Left lung (tissue), 10 donors: ENCODE measurements around the gene PDLIM7. TPM values are rescaled to one million over a fixed set of nuclear protein-coding genes. Genes with fewer than 3 reads are reported as not detected.

ENCODE experiments used
- ATAC-seq: fragments of 200-7000 bp; cut with Tn5 transposase; one replicate; pipeline ENCODE4 v1.9.1; 2020; ENCODE audit warnings: moderate library complexity
- DNase-seq, 4 donors: peaks; one replicate each; pipeline ENCODE4 v3.0.0-alpha.2; 2013 to 2020
- H3K27ac ChIP-seq, 2 donors: fragments of 200-600 bp; sonication (generic) in 1 of 2; one replicate each; pipeline versions ENCODE4 v1.5.0 to v1.8.0; 2020 to 2021
- H3K27me3 ChIP-seq, 2 donors: fragments of 200-600 bp; sonication (generic) in 1 of 2; one replicate each; pipeline versions ENCODE4 v1.5.0 to v1.8.0; 2020 to 2021
- H3K36me3 ChIP-seq, 2 donors: fragments of 200-600 bp; sonication (generic) in 1 of 2; one replicate each; pipeline versions ENCODE4 v1.5.0 to v1.8.0; 2020 to 2021
- H3K4me1 ChIP-seq, 2 donors: fragments of 200-600 bp; one replicate each; pipeline ENCODE4 v1.8.0; 2021
- H3K4me3 ChIP-seq, 2 donors: fragments of 200-600 bp; sonication (generic) in 1 of 2; one replicate each; pipeline versions ENCODE4 v1.5.0 to v1.8.0; 2020 to 2021; ENCODE audit warnings: mild to moderate bottlenecking in 1 of 2
- H3K9me3 ChIP-seq, 2 donors: fragments of 200-600 bp; sonication (generic) in 1 of 2; one replicate each; pipeline versions ENCODE4 v1.5.0 to v1.8.0; 2020 to 2021
- intact Hi-C, 2 donors: fragments of 100-400 bp; cut with DNase I; formaldehyde crosslinking; loops; one replicate each; pipeline versions ENCODE4 v1.11.2 to v1.14.2; 2022
- polyA plus RNA-seq, 6 donors: library from polyadenylated mRNA; unstranded; fragments of 120-200 nt; gene quantifications; one replicate each; pipeline ENCODE4 v1.2.1, GENCODE V29; 2013; ENCODE audit not compliant: insufficient read length in 6 of 6
- total RNA-seq, 2 donors: library from RNA; stranded (reverse); fragmentation: NEBNext Ultra II Directional; extraction: Animal tissue kit (Norgen Biotek cat#: 25700); gene quantifications; one replicate each; pipeline ENCODE4 v1.2.1, GENCODE V29; 2021
- TF ChIP-seq, protein P1 (sequence below), 2 donors: fragments of 200-600 bp; sonication (generic) in 1 of 2; IDR thresholded peaks; one replicate each; pipeline versions ENCODE4 v1.5.0 to v1.8.0; 2021; ENCODE audit warnings: antibody characterized with exemption in 2 of 2
- donor health status: DM: no; HTN: yes; CAD: no.
- donor health status: DM: no; HTN: no; CAD: no.

The PDLIM7 gene
- total and polyA plus RNA-seq, 8 donors: 60.9 to 141 (median 90.2) TPM

DNA sequence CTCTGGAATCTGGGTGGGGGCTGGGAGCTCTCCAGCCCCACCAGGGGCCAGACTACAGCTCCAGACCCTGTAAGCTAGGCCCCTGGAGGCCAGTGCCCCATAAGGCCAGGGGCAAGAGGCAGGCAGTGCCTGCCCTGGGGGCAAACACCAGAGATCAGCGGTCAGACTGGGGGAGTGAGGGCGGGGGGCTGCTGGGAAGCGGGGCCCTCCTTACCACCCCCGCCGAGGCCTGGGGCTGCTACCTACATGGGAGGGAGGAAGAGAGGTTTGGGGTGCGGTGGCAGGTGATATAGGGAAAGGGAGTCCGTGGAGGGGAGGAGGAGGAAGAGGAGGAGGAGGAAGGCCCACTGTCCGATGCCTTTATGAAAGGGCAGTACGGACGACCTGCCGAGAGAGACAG, 38.0 kb downstream of the PDLIM7 start:
- intact Hi-C loops: loop anchor here (10.0 kb wide), 2 partner anchors 65 to 135 kb away; no protein-coding TSS in a partner anchor

DNA sequence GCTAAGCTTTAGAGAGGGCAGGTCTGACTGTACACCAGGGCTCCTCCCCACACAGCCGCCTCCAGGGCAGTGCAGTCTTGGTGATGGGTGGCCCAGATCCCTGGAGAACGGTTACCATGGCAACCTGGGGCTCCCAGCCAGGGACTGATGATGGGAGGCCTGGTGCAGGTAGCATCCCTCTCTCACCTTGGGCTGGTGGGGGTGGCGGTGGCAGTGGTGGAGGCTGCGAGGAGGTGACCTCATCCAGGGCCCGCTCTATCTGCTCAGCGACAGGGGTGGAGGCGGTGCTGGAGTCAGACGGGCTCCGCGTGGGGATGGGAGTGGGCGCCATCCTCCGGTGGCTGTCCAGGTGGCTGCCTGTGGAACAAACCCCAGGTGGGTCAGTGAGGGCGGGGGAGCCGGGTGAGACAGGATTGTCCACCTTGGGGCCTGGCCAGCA, 38.5 kb downstream of the PDLIM7 start:
- Histone ChIP-seq H3K27ac (no peak overlapping the region), H3K4me3 (no peak overlapping the region), H3K36me3 (peaks cover 0 to 27% of the 10 kb centered on the region in 2 donors), H3K27me3 (peaks cover 0 to 10% of the 10 kb centered on the region in 2 donors), H3K4me1 (peaks cover 4 to 58% of the 10 kb centered on the region in 2 donors), H3K9me3 (no peaks in the 10 kb centered on the region)
- DNase-seq: no peak
- TF ChIP-seq, protein P1, sequence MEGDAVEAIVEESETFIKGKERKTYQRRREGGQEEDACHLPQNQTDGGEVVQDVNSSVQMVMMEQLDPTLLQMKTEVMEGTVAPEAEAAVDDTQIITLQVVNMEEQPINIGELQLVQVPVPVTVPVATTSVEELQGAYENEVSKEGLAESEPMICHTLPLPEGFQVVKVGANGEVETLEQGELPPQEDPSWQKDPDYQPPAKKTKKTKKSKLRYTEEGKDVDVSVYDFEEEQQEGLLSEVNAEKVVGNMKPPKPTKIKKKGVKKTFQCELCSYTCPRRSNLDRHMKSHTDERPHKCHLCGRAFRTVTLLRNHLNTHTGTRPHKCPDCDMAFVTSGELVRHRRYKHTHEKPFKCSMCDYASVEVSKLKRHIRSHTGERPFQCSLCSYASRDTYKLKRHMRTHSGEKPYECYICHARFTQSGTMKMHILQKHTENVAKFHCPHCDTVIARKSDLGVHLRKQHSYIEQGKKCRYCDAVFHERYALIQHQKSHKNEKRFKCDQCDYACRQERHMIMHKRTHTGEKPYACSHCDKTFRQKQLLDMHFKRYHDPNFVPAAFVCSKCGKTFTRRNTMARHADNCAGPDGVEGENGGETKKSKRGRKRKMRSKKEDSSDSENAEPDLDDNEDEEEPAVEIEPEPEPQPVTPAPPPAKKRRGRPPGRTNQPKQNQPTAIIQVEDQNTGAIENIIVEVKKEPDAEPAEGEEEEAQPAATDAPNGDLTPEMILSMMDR (IDR thresholded peaks at IDR 0.05): no peak
- ATAC-seq: no peak
- intact Hi-C loops: loop anchor here (10.0 kb wide), 2 partner anchors 64 to 134 kb away; no protein-coding TSS in a partner anchor

More for the DNA sequence above, 38.0 kb downstream of the PDLIM7 start:
- Histone ChIP-seq H3K4me3 (no peak overlapping the region), H3K9me3 (no peaks in the 10 kb centered on the region), H3K36me3 (peaks cover 0 to 27% of the 10 kb centered on the region in 2 donors), H3K27me3 (peaks cover 0 to 9% of the 10 kb centered on the region in 2 donors), H3K27ac (no peak overlapping the region), H3K4me1 (peaks cover under 1 to 54% of the 10 kb centered on the region in 2 donors)
- TF ChIP-seq, protein P1 (IDR thresholded peaks at IDR 0.05): no peak
- no peak for ATAC-seq
- no peak for DNase-seq

- intact Hi-C loops: loop anchor here (10.0 kb wide), 2 partner anchors 63 to 133 kb away; no protein-coding TSS in a partner anchor
- no peak for ATAC-seq
- H3K36me3 ChIP-seq: peaks cover 0 to 27% of the 10 kb centered on the region in 2 donors
- H3K27me3 ChIP-seq: peaks cover 0 to 18% of the 10 kb centered on the region in 2 donors
- TF ChIP-seq, protein P1 (IDR thresholded peaks at IDR 0.05): peak in 1 of 2 donors; percentile 3
- peaks cover 8 to 64% of the 10 kb centered on the region in 2 donors for H3K4me1 ChIP-seq
- no peak overlapping the region for H3K27ac ChIP-seq
- no peaks in the 10 kb centered on the region for H3K9me3 ChIP-seq
- DNase-seq: no peak
- H3K4me3 ChIP-seq: no peak overlapping the region
These were observed 39.3 kb downstream of the PDLIM7 start for GRCh38 chr5:177457852-177458681.

DNA sequence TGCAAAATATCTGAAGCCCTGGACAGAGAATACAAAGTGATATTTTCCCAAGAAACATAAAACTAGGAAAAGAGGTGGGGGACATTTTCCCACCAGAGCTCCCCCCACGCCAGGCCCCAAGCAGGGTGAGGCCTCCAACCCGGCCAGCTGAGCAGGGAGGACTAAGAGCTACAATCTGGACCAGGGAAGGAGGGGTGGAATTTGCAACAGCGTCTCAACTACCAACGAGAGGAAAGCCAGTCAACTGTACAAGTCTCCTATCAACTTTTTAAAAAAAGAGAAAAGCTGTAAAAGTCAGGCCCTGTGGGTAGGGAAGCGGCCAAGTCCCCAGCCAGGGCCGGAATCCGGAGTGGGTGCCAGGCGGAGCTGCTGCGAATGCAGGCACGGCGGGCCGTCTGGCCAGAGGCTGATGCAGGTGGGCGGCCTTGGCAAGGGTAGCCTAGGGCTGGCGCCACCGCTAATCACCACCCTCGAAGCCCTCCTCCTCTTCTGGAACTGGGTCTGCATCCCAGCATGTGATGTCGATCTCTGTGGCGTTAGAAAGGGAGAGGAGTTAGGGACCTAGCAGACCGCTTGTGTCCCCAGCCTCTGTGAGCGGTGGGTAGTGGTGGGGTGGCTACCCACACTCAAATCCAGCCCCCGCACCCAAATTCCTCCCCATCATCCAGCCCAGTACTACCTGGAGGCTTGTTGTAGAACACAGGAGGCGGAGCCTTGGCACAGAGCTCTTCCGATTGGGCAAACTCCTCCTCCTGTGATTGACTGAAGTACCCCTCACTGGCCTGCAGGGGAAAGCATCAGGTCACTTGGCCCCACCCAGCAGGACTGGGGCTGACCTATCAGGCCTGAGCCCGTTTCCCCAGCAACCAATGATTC, 40.2 kb downstream of the PDLIM7 start:
- TF ChIP-seq, protein P1 (IDR thresholded peaks at IDR 0.05): peak; percentile 25 to 71
- Histone ChIP-seq H3K4me1 (peaks cover 8 to 56% of the 10 kb centered on the region in 2 donors), H3K27ac (no peak overlapping the region), H3K4me3 (no peak overlapping the region), H3K27me3 (peaks cover 0 to 27% of the 10 kb centered on the region in 2 donors), H3K9me3 (no peaks in the 10 kb centered on the region), H3K36me3 (peaks cover 0 to 27% of the 10 kb centered on the region in 2 donors)
- intact Hi-C loops: loop anchor here (10.0 kb wide), 2 partner anchors 62 to 132 kb away; no protein-coding TSS in a partner anchor
- DNase-seq (peak in 2 of 4 donors; percentile 48 to 90), ATAC-seq (peak; percentile 18)
